Tibial nerve (tissue), 4 donors: ENCODE measurements around the gene NLRP11. TPM values are rescaled to one million over a fixed set of nuclear protein-coding genes. Genes with fewer than 3 reads are reported as not detected.

ENCODE experiments used
- DNase-seq, 2 donors: peaks; one replicate each; pipeline ENCODE4 v3.0.0-alpha.2; 2019; ENCODE audit warnings: low spot score in 2 of 2
- H3K27ac ChIP-seq, 4 donors: fragments of 200-600 bp; sonication (generic) in 3 of 4; one replicate each; pipeline ENCODE4 v1.5.1; 2017 to 2019; ENCODE audit warnings: mild to moderate bottlenecking in 1 of 4
- H3K27me3 ChIP-seq, 2 donors: fragments of 200-600 bp; sonication (generic) in 1 of 2; one replicate each; pipeline versions ENCODE4 v1.5.1 to v1.6.0; 2017 to 2019
- H3K36me3 ChIP-seq, 3 donors: fragments of 200-600 bp; sonication (generic); one replicate each; pipeline ENCODE4 v1.5.1; 2018 to 2019
- H3K4me1 ChIP-seq, 4 donors: fragments of 200-600 bp; sonication (generic) in 3 of 4; one replicate each; pipeline ENCODE4 v1.5.1; 2017 to 2019
- H3K4me3 ChIP-seq, 4 donors: fragments of 200-600 bp; sonication (generic) in 3 of 4; one replicate each; pipeline ENCODE4 v1.5.1; 2017 to 2019; ENCODE audit warnings: mild to moderate bottlenecking in 1 of 4, moderate library complexity in 1 of 4
- H3K9me3 ChIP-seq, 4 donors: fragments of 200-600 bp; sonication (generic) in 3 of 4; one replicate each; pipeline ENCODE4 v1.5.1; 2017 to 2019
- EP300 ChIP-seq, 2 donors: sonication (generic); formaldehyde crosslinking; IDR thresholded peaks; one replicate each; pipeline ENCODE4 v1.6.1; 2017; ENCODE audit warnings: antibody characterized with exemption in 2 of 2, mild to moderate bottlenecking in 1 of 2
- POLR2A ChIP-seq, 2 donors: fragments of 450-650 bp; IDR thresholded peaks; one replicate each; pipeline ENCODE4 v1.6.1; 2017; ENCODE audit warnings: antibody characterized with exemption in 2 of 2, mild to moderate bottlenecking in 2 of 2, moderate library complexity in 2 of 2
- WGBS, 2 donors: methylation state at CpG; one replicate each; pipeline ENCODE4 v1.1.5; 2018; 5-methylcytosine and 5-hydroxymethylcytosine counted together
- total RNA-seq, 4 donors: library from RNA; depleted of rRNA; stranded (reverse); fragments of >200 nt; gene quantifications; one replicate each; pipeline ENCODE4 v1.1.0, GENCODE V29; 2016
- TF ChIP-seq, protein P1 (sequence below), 5 experiments: fragments of 200-600 bp in 3 of 5; fragments of 450-650 bp in 2 of 5; sonication (generic) in 3 of 5; IDR thresholded peaks; one replicate each; pipeline ENCODE4 v1.5.1; 2016 to 2019; ENCODE audit warnings: antibody characterized with exemption in 5 of 5, mild to moderate bottlenecking in 3 of 5, moderate library complexity in 2 of 5

NLRP11 gene
- total RNA-seq, 4 donors from 2014 or later: not detected

DNA sequence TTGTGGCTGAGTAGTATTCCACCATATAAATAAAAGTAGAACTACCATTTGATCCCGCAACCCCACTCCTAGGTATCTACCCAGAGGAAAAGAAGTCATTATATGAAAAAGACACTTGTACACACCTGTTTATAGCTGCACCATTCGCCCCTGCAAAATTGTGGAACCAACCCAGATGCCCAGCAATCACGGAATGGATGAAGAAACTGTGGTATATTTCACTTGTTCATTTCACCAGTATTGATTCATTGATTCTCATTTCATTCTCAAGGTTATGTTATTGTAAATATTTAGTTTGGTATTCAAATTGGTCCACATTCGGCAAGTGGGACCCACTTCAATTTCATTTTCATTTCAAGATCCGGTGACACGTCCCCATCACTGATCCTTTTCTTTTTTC lies 81.1 kb downstream of the NLRP11 start:
- Histone ChIP-seq H3K36me3 (no peaks in the 10 kb centered on the region), H3K4me1 (no peaks in the 10 kb centered on the region), H3K27ac (no peak overlapping the region), H3K4me3 (no peak overlapping the region), H3K9me3 (peaks cover 0 to 11% (median 0%) of the 10 kb centered on the region in 4 donors), H3K27me3 (no peaks in the 10 kb centered on the region)
- 86 to 93% methylated on average over 6 of the region's 6 CpGs for WGBS, 2 donors
- TF ChIP-seq, protein P1, sequence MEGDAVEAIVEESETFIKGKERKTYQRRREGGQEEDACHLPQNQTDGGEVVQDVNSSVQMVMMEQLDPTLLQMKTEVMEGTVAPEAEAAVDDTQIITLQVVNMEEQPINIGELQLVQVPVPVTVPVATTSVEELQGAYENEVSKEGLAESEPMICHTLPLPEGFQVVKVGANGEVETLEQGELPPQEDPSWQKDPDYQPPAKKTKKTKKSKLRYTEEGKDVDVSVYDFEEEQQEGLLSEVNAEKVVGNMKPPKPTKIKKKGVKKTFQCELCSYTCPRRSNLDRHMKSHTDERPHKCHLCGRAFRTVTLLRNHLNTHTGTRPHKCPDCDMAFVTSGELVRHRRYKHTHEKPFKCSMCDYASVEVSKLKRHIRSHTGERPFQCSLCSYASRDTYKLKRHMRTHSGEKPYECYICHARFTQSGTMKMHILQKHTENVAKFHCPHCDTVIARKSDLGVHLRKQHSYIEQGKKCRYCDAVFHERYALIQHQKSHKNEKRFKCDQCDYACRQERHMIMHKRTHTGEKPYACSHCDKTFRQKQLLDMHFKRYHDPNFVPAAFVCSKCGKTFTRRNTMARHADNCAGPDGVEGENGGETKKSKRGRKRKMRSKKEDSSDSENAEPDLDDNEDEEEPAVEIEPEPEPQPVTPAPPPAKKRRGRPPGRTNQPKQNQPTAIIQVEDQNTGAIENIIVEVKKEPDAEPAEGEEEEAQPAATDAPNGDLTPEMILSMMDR (IDR thresholded peaks at IDR 0.05): no peak
- TF ChIP-seq POLR2A (IDR thresholded peaks at IDR 0.05) (no peak), EP300 (IDR thresholded peaks at IDR 0.05) (no peak)
- no peak for DNase-seq

DNA sequence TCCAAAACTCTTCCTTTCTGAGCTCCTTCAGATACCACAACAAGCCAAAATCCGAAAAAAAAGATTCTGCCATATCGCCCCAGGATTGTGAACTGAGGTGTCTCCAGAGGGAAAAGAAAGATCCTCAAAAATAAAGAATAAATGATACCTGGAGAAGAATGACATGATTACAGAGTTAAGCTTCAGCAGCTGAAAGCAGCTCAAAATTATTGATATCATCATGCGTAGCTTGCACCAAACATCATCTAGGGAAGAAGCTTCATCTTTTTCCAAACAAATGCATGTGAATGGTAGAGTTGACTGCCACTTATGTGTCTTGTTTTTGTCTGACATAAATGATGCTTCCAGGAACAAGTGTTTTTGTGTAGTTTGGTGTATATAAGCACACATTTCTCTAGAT lies 93.5 kb downstream of the NLRP11 start, which contains the start of gene NLRP9:
Gene NLRP9 (minus strand): TSS at position 101 of the 400 bp plus-strand sequence. CDS start 28 bp downstream, at position 73.
- Histone ChIP-seq H3K27ac (no peak within 1 kb of the TSS), H3K36me3 (no peaks in the 10 kb centered on the region), H3K4me3 (no peak within 1 kb of the TSS), H3K27me3 (no peaks in the 10 kb centered on the region), H3K4me1 (no peaks in the 10 kb centered on the region), H3K9me3 (no peaks in the 10 kb centered on the region)
- 86 to 90% methylated on average over 3 of the region's 3 CpGs for WGBS, 2 donors
- TF ChIP-seq EP300 (IDR thresholded peaks at IDR 0.05) (no peak), POLR2A (IDR thresholded peaks at IDR 0.05) (no peak)
- TF ChIP-seq, protein P1 (IDR thresholded peaks at IDR 0.05): no peak
- DNase-seq: no peak

Other genes with a start within 250 kb of the NLRP11 start
- gene FIZ1, start 232.5 kb downstream of the NLRP11 start, total RNA-seq: 10 to 100 TPM in 1 of 4 donors, 1 to 10 TPM in 3; 4.8 to 11.7 (median 7.9) TPM
- 10 to 100 TPM; 23.1 to 35.0 (median 27.0) TPM for gene ZNF524, start 231.7 kb downstream of the NLRP11 start, total RNA-seq
- gene ZNF865, start 226.4 kb downstream of the NLRP11 start, total RNA-seq: 10 to 100 TPM in 3 of 4 donors, 1 to 10 TPM in 1; 8.8 to 15.0 (median 12.7) TPM
- 1 to 10 TPM; 1.5 to 6.9 (median 1.9) TPM for gene ZNF784, start 207.4 kb downstream of the NLRP11 start, total RNA-seq
- gene ZNF580, start 191.0 kb downstream of the NLRP11 start, total RNA-seq: 10 to 100 TPM; 24.1 to 67.5 (median 35.0) TPM
- gene ZNF581, start 188.3 kb downstream of the NLRP11 start, total RNA-seq: 10 to 100 TPM in 2 of 4 donors, 1 to 10 TPM in 2; 5.7 to 19.4 (median 8.8) TPM
- 10 to 100 TPM; 14.5 to 39.6 (median 16.1) TPM for gene CCDC106, start 183.8 kb downstream of the NLRP11 start, total RNA-seq
- gene U2AF2, start 177.0 kb downstream of the NLRP11 start, total RNA-seq: 100 to 1,000 TPM; 115 to 242 (median 141) TPM
- gene EPN1, start 156.8 kb downstream of the NLRP11 start, total RNA-seq: 100 to 1,000 TPM in 3 of 4 donors, 10 to 100 TPM in 1; 92.0 to 164 (median 118) TPM
- not detected for gene NLRP9, start 93.6 kb downstream of the NLRP11 start, total RNA-seq
- gene RFPL4A, start 72.9 kb downstream of the NLRP11 start, total RNA-seq: 1 to 10 TPM in 1 of 4 donors, not detected in 3; 1.2 TPM
- gene RFPL4AL1, start 62.9 kb downstream of the NLRP11 start, total RNA-seq: not detected
- not detected for gene NLRP4, start 4.5 kb upstream of the NLRP11 start, total RNA-seq
- gene NLRP13, start 100.3 kb upstream of the NLRP11 start, total RNA-seq: not detected
- not detected for gene NLRP8, start 115.8 kb upstream of the NLRP11 start, total RNA-seq
- gene NLRP5, start 154.8 kb upstream of the NLRP11 start, total RNA-seq: not detected